Spleen (tissue), 3 donors: Measurements from ENCODE around the gene MACROD2.

Experiments used
- POLR2A ChIP-seq, 3 donors: fragments of 450-650 bp; IDR thresholded peaks; one replicate each; pipeline ENCODE4 v1.5.1; 2017; ENCODE audit warnings: antibody characterized with exemption in 3 of 3, mild to moderate bottlenecking in 1 of 3
- POLR2AphosphoS5 ChIP-seq, 3 donors: sonication (generic); formaldehyde crosslinking; IDR thresholded peaks; one replicate each; pipeline ENCODE4 v1.5.1; 2017; ENCODE audit warnings: antibody characterized with exemption in 3 of 3

DNA sequence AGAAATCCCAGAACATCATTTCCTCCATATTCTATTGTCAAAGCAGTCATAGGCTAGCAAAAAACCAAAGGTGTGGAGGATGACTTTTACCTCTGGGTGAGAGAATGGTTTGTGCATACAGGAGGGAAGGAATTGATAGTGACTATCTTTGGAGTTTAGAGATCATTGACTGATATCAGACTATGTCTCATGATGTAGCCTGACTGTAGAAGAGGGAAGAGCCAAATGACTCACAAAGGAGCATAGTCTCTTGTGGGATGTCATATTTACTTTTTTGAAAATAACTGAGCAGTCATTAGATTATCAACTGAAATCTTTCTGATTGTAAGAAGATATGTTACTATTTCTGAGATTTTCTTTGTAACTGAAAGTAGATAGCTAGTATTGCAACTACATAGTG lies 183.6 kb downstream of the MACROD2 start:
- no peak for TF ChIP-seq POLR2A (IDR thresholded peaks at IDR 0.05)
- TF ChIP-seq POLR2AphosphoS5 (IDR thresholded peaks at IDR 0.05) = no peak
